MV-4-11 (cell line): ENCODE results near the gene STXBP6.

Experiments used
- DNase-seq: peaks from one replicate; lab custom pipeline; 2025; lab: John Stamatoyannopoulos, UW

STXBP6 gene

DNA sequence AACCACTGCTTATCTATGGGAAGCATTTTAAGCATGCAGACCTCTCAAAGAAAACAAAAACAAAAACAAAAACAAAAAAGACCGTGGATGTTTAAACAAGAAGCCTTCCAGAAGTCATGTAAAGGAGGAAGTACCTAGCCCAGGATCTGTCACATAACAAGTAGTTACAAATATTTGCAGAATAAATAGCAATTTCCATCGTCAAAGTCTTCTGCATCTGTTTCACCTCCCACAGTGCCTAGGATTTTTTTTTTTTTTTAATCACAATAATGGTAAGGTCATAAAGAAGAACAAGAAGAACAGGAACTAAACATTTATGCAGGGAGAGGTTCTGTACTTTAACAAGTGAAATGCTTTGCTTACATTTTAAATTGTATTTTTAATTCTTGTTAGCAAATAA, 2.4 kb upstream of the STXBP6 start:
- no peak for DNase-seq

DNA sequence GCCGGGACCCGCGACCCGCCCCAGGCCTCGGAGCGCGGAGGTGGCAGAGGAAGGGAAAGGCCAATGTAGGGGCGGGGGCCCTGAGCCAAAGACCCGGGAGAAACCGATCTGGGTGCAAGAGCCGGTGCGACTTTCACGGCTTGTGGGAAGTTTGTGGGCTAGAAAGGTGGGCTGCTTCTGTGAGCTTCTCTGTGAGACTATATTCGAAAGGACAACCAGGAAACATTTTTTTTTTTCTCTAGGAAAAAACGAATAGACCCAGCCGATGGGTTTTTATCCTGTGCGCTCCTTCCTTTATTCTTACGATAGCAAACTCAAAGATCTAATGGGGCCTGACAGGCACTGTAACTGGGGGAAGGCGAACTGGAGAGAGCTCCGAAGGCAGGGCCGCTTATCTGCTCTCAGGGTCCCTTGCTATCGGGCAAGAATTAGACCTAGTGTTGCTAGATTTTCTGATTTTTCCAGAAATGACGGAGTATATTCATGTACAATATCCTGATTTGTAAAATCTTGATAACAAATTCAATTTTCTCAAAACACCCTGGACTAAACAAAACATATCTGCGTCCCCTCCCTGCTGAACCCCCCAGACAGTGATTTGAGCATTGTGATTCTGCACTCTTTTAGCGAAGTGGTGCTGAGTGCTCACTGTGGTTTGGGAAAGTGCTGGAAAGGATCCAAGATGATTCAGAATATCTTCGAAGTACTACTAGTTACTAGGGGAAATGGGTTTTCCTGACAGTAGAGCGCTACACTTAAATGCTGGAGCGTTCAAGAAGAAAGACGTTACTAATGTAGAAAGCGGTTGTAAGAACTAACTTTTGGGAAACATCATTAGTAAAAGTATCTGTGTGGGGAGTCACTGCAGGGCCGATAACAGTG, 563 bp upstream of the STXBP6 start:
- DNase-seq, result peak; percentile 15

DNA sequence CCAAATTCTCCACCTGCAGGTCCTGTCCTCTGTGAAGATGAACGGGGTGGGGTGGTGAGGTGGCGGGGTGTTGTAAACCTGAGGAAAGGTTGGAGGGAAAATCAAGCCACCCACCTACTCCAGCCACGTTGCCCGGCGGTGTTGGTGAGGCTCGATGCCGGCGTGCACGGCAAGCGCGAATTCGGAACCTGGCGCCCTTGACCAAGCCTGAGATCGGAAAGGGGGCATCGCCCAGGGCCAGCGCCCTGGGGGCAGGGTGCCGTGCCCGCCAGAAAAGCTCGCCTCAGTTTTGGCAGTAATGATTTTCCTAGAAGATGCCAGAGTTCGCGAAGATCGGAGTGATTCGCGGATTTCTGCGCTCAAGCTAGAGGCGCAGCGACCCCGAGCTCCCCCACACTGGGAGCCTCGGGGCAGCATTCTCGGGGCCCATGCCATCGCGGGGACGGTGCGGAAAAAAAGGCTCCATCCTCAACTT, 817 bp downstream of the STXBP6 start:
- DNase-seq, result no peak

DNA sequence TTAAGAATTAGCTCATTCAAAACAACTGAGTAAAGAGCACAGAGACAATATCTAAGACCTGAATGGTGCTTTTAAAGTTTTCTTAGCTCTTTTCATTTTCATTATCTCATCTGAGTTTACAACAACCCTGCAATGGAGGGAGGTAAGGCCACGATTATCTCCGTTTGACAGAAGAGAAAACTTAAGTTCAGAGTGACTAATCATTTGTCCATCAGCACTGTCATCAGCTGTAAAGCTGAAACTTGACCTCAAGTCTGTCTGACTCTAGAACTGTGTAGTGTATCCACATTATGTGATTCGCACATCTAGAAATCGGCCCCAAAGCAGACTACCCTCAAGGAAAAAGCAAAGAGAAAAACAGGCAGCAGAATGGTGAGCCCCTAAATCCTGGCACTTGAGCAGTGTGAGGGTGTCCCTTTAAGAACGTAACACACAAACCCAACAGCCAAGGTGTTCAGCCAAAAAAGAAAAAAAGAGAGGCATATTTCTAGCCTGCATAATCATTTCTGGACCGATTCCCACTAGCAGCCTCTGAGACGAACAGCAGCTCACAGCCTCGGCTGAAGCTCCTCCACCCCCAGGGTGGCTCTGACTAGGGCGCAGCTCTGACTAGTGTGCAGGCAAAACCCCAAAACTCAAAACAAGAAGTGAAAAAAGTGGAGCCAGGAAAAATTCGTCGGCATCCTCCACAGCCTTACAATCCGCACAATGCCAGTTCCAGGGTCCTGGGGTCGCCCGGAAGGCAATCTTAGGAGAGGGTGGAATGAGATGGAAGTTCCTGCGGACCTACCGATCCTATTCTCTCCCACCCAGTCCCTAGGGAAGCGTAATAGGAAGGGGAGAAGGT, 1.6 kb downstream of the STXBP6 start:
- peak; percentile 45 for DNase-seq

DNA sequence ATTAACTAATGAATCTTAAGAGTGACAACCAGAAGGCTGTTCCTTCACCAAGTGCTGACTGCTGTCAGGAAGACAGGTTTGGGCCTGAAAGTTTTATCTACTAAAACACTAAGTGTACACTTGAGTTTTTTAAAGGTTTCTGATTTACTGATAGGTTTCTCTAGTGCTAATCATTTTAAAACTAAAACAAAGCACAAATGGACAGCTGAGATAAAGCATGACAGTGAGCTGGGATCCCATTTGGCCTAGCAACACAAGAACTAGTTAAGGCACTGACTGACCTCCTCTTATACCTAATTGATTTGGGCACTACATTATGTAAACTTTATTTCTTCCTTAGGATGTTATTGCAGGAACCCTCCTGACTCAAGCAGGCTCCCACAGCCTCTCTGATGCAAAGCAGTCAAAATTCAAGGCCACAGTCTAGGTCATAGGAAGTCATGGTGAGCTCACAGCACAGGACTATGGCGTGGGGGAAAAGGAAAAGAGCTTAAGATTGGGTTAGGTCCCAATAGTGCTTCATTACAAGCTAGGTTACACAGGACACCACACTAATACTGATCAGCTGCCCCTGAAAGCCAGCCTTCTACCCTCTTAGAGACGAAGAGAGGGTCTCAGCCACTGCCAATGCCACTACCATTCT, 3.5 kb downstream of the STXBP6 start:
- no peak for DNase-seq

DNA sequence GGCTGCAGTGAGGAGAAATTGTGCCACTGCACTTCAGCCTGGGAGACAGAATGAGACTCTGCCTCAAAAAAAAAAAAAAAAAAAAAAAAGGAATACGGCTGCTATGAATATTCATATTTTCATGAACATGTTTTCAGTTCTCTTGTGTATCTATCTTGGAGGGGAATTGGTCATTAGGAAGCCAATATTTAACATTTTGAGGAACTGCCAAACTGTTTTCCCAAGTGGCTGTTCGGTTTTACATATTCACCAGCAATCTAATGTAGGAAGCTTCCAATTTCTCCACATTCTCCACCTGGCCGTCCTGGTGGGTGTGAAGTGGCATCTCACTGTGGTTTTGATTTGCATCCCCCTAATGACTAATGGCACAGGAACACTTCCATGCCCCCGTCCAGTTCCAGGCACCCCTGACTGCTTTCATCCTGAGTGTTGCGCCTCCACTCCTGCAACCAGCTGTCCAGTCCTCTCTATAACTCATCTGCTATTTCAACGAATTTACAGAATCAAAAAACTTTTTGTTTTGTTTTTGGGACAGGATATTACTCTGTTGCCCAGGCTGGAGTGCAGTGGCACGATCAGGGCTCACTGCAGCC, 5.7 kb downstream of the STXBP6 start:
- DNase-seq, result no peak

DNA sequence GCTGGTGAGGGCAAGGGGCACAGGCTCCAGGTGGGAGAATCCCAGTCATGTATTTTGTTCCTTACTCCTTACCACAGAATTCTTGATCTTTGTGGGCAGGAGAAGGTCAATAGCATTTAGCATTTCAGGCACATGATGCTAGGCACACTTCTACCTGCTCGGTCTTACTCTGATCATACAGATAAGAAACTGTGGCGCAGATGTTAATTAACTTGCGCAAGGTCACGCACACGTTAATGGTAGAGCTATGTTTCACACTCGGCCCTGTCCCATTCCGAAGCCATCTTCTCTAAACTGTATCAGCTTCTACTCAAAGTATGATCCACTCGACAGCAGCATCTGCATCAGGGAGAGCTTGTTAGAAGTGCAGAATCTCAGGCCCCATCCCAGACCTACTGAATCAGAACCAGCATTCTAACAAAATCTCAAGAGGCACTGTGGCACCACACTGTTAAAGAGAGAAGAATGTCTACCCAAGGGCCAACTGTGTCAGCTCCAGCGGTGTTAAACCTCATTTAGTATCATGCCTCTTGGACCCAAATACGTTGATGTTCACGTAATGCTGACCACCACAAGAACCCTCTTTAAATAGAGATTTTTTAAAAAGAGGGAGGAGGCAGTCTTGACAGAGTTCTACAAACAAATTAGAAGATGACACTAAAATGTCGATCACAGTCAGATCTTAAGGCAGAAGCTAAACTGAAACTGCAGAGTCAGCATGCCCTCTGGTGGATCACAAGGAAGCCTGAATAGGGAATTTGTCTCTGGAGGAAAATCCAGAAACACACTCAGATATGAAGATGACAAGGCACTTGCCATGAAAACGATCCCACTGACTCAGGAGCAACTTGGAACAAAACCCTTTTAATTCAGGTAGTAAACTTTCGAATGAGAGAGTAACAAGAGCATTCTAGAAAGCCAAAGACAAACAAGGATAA, 7.3 kb downstream of the STXBP6 start:
- DNase-seq, result peak; percentile 1

DNA sequence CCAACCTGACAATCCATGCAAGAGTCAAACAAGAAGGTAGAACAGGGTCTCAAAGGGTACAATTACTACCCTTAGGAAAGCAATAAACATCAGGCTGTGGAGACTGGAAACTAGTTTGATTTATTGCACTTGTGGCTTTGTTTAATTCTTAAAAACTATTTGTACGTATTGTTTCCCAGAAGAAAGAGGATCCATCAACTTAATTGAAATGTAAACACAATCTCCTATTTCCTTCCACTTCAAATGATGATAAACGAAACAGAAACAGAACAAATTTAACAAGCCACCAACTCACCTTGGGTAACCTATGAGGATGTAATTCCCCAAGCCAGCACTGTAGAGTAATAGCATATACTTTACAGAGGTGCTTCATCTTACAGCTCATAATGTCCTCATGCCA, 8.0 kb downstream of the STXBP6 start:
- DNase-seq, result no peak

DNA sequence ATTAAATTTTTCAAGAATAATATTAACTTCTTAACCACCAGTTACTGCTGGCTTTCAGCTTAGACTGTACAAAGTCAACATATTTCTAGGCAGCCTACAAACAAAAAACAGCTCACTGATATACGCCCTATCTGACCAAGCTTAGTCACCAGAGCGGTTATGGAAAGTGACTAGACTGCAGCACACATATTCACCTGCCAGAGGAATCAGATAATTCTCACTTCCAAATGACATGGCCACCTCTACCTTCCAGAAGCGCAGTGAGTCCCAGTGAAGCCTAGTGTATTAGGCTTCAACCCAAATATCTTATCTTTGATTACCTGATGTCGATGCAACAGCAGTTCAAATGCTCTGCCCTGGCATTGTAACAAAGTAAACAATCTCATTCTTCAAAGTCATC, 8.5 kb downstream of the STXBP6 start:
- no peak for DNase-seq

DNA sequence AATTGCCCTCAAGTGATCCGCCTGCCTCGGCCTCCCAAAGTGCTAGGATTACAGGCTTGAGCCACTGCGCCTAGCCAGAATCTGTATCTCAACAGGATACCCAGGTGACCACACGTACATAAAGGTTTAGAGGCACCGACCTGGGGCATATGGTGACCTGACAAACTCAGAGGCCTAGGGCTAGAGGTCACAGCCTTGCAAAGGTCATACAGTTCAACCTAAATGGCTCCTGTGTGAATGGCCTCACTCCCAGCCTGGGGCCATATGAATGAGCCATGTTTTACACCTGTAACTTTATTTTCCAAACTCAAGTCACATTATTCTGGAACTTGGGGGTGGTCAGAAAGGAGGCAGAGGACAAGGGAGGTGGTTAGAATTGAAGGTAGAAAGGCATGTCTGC, 10.0 kb downstream of the STXBP6 start:
- DNase-seq, result no peak

DNA sequence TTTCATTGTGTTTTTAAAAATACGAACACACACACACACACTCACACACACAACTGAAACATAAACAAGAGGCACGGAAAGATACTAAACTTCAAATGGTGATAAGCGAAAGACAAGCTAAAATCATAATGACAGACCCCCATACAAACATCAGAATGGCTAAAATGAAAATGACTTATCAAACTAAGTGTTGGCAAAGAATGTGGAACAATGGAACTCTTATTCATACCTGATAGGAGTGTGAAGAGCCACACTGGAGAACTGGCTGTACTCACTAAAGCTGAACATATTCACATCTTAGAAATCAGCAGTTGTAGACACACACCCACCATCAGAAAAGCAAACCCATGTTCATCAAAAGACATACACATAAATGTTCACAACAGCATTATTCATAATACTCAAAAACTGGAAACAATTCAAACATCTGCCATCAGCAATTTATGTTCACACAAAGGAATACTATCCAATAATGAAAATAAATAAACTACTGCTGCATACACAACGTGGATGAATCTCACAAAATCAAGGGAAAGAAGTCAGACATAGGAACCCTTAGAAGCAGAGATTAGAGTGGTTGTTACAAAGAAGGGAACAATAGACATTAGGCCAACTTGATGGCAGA, 11.8 kb downstream of the STXBP6 start:
- DNase-seq, result no peak

DNA sequence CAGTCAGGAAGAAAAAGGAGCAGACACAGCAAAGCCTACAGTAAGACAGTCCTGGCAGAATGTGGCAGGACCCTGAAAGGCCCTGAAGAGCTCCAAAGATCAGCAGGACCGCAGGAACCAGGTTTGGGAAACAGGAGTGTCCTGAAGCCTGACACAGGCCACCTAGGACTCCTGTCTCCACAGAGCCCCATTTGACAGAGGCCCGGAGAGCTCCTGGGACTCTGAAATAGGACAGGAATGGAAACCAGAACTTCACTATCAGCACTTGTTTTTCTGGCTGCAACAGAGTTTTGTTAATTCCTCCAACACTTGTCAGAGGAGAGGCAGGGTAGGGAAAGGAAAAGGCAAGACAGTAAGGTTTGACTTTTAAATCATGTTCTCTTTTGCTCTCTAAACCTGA, 12.9 kb downstream of the STXBP6 start:
- no peak for DNase-seq

DNA sequence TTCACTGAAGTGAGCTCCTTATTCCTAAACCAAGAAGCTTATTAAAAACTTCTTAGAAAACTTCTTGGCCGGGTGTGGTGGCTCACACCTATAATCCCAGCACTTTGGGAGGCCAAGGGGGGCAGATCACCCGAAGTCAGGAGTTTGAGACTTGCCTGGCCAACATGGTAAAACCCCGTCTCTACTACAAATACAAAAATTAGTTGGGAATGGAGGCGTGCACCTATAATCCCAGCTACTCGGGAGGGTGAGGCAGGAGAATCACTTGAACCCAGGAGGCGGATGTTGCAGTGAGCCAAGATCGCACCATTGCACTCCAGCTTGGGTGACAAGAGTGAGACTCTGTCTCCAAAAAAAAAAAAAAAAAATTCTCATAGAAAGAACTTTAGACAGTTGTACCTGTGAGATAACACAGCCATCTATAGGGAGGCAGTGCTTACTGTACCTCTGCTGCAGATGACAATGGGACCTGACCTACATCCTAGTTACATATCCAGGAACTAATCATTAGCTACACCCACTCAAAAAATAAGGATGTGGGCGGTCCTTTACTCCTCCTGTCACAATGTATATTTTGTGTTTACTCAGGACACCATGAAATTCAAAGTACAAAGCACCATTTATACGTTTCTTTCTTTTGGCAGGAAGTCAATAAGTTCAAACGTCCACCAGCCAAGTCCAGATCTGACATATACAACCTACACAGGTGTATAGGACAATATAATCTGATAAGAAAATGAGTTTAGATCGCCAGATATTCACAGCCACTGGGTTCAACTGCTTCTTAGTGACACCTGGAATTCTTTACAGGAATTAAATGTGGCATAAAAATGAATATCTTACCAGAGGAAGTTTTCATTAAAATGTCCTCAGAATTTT, 14.9 kb downstream of the STXBP6 start:
- no peak for DNase-seq

DNA sequence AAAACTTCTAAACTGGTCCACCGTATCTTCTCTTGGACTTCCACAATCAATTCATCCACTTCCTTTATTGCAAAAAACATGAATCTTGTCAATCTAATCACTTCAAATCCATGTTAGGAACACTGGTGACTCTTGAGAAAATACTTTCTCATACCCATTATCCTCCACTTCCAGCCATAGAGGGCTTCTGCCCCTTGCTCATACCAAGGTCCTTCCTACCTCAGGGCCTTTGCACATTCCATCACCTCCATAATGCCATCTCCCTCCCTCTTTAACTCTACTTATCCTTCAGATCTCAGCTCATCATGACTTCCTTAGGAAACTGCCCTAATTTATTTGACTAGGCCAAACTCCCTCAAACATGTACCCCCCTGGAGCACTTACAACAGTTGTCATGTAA, 16.6 kb downstream of the STXBP6 start:
- no peak for DNase-seq

DNA sequence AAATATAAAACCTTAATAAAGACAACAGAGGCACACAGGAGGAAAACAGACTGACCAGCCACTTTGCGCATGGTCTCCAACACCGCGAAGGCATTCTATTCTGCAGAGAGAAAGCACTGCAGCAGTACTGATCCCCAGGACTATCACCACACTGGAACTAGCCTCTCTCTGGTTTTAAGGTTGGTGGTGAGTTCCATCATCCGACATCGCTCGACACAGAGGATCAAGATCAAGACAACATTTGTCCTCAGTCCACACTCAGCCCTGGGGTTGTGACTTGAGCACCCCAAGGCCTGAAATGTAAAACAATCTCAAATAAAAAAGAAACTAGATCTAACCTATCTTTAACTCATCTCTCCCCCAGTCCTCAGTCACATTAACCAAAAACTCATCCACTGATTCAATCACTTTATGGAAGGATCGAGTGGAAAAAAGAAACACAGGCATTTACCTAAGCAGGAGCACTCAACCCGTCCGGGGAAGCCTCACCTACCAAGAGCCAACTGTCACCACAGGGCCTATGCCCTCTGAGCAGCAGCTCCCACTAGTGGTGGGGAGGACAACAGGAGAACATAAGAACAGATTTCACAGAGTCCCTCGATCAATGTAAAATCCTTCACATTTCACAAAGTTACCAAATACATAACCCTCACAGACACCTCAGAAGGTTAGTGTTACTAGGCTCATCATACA, 17.7 kb downstream of the STXBP6 start:
- DNase-seq, result peak; percentile 10

DNA sequence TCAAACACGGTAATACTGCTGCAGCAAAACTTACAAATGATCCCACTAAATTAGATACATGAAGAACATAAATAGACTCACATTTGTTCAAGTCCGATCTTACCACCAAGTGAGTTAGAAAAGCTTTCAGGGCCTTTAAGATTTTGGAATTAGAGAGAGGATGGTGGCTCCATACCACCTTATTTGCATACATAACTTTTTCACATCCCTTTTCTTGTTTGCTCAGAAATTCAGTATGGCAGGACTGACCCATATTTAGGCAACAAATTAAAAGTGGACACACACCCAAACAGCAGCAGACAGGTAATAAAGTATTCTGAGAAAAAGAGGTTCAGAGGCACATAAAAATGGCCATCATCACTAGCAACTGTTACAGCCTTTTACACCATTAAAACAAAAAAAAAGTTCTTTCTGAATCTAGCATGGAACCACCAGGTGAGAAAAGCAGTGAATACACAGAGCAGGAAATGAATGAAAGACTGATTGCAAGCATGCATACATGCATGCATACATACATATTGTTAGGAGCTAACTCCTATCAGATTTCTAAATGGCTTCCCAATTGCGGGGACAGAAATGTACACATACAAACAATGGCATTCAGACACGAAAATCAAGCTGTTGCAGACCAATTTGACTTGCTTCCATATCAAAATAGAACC, 23.3 kb downstream of the STXBP6 start:
- peak; percentile 10 for DNase-seq

DNA sequence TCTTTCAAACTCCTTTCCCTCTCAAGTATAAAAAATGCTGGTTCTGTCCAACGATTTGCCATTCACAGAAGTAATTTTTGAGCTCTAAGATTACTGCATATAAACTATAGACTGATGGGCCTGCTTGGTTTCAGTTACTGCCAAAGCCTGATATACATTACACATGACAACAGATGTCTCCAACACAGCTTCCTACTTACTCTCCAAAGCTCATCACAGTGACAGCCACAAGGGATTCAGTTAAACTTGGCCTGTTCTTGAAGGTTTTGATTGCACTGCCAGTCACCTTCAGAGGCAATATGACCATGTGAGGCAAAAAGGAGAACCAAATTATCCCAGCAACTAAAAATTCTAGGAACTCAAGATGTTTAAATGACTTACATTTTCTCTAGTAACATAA, 30.1 kb downstream of the STXBP6 start:
- no peak for DNase-seq

DNA sequence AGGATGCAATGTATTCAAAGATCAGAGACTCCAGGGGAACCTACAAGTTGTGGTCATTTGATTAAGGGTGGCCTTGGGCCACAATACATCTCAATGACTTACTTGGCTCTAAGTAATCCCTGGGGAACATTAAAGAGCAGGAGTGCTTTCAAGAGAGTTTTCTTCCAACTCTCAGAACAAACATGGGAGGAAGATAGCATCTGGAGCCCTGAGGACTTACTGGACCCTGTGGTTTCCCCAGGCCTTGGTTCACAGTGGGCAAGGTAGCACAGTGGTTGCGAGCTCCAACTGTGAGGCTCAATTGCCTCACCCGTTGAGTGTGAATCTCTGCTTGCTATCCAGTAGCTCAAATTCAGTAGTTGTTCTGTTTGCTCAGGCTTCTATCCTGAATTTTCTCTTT, 32.4 kb downstream of the STXBP6 start:
- DNase-seq, result no peak
